Fibroblast of skin of left biceps (primary cell): ENCODE data around the gene TEX35.
A peak's percentile ranks its signal among the peaks of the same experiment; 100 is the strongest.
"Not testable (repeated sequence)": the region's sequence is repeated elsewhere in the genome, so short reads cannot be mapped to it uniquely, and the experiment has no call there.

Experiments used
- DNase-seq, 2 experiments: peaks; one replicate each; pipeline ENCODE4 v3.0.0-alpha.2; 2013; ENCODE audit warnings: low read depth in 2 of 2

Gene TEX35

DNA sequence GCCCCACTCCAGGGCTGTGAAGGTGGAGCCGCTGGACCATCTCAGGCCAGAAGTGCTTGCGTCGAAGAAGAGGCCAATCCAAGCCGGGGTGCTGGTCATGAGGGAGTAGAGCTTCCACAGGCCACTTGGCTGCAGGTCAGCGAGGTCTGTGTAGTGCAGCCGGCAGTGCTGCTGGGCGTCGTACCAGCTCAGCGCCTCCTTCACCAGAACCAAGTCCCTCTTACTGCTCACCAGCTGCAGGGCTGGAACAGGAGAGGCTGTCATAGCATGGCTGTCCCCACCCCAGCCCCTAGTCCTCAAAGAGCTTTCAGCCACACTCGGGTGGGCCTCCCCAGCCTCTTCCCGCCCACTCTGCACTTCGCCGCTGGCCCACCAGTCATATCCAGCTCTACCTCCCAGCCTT is 18.3 kb upstream of the TEX35 start:
- no peak for DNase-seq

DNA sequence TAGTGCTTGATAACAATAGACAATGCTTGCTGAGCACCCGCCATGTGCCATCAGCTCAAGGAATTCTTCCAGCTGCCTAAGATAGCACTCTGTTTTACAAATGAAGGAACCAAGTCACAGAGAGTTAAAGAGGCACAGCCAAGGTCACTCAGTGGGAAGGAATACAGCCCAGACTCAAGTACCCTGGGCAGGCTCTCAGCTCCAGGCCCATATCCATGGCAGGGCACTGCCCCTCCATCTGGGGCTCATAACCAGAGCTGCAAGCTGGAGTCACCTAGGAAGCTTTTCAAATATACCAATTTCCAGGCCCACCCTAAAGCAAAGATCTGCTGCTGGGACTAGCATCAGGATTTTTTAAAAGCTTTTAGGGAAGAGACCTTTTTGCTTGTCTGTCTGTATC is 17.8 kb upstream of the TEX35 start:
- no peak for DNase-seq

DNA sequence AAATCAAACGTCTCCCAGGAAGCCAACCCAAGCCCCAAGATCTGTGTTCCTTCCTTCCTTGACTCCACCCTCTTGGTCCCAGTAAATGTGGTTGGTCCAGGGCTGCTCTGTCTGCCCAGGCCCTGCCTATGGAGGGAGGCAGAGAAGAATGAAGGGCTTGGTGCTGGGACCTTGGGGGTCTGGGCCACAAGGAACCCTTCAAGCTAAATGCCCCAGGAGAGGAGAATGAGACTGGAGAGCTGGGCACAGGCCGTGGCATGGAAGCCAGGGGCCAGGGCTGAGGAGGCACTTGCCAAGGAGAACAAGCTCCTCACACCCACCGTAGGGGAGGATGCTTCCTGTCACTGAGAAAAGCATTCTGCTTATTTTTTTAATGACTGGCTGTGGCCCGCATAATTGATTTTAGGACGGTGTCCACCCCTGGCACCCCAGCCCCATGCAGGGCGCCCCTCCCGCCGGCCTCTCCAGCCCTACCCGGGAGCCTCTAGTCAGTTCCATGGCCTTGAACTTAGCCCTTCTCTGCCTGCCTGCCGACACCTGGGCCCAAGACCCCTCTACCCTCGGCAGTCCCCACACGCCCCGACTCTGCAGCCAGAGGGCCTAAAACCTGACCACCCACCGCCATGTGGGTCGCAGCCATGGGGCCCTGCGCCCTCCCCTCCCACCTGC is 17.0 kb upstream of the TEX35 start:
- DNase-seq, result no peak

GRCh38 chr1:178496410-178497135 is 16.3 kb upstream of the TEX35 start, which contains the start of gene CLEC20A:
TSS of gene CLEC20A (minus strand) at chr1:178496964. CDS start at chr1:178496939, 25 bp downstream.
- no peak for DNase-seq

- DNase-seq, result no peak
Measured at GRCh38 chr1:178497903-178498478, 14.9 kb upstream of the TEX35 start.

DNA sequence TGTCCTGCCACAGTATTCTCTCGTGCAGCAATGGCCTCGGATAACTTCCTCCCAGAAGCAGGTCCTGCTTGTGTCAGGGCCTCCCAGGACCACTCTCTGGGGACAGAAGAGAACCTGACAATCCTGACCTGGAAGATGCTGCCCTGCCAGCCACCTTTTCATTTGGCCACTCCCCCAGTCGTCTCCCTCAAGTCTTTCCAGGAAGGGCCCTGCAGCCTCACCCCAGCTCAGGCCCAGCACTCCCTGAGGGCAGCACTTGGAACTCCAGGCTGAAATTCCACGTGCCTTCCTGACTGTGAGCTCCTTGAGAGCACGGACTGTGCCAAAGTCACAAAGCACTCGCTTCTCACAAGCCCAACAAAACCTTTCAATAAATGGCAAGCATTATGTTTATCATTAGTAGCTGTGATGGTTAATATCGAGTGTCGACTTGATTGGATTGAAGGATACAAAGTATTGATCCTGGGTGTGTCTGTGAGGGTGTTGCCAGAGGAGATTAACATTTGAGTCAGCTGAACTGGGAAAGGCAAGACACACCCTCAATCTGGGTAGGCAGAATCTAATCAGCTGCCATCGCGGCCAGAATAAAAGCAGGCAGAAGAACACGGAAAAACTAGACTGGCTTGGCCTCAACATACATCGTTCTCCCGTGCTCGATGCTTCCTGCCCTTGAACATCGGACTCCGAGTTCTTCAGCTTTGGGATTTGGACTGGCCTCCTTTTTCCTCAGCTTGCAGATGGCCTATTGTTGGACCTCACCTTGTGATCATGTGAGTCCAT is 13.8 kb upstream of the TEX35 start:
- no peak for DNase-seq

GRCh38 chr1:178500091-178500770 is 12.7 kb upstream of the TEX35 start:
- DNase-seq, result no peak

GRCh38 chr1:178500936-178501554 is 11.9 kb upstream of the TEX35 start:
- DNase-seq, result no peak

DNA sequence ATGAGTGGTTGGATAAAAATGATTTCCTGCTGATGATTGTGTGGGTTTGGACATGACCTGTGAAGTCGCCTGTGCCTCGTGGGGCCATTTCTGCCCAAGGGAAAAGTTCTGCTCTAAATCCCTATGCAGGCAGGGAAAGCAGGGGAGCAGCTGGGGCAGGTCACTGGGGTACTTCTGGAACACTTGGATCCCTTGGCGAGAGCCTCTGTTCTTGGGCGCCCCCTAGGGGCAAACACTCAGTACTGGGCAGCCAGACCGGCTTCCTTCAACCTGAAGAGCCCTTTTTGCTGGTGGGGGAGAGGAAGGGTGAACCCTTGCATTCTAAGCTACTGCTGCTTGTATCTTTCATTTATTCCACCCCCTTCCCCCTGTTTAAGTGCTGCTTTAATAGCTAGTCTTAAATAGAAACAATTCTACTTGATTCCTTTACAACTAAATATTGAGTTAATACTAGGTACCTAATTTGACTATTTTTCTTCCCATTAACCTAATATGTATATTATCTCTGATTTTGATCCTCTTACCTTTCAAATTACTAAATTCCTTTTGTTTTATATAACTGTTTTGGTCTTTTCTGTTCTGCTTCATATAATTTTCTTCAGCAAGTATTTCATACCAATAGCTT is 11.1 kb upstream of the TEX35 start:
- DNase-seq, result peak in 1 of 2 experiments; percentile 17

DNA sequence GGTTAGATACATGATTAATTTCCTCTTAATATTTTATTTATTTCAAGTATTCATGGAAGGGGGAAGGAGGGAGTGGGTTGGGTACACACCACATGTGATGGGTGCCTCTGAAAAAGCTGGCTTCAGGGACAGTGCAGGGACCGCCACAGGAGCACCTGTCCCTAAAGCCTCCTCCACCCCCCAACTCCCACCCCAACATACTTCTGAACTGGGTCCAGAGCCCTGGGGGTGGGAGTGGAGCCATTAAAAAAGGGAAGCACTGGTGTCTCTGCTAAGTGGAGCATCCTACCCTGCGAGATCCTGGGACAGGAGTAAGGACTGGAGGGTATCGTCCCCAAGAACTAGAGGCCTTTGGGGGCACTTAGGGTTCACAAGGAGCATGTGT is 10.6 kb upstream of the TEX35 start:
- DNase-seq, result no peak

DNA sequence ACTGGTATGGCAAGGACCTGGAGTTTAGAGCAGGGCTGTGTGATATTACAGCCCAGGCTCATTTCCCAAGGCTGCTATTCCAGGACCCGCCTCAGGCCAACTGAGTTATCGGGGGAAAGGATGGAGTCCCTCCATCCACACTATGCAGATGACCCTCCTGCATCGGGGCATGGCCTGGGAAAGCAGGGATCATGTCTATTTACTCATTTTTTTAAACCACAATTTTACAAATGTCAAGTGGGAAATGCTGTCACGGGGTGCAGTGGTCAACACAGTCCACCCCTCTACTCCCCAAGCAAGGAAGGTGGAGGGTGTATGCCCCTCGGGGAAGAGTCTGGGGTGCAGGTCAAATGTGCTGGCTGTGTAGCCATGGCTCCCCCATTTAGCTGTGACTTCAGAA is 10.1 kb upstream of the TEX35 start:
- DNase-seq, result no peak

- DNase-seq, result not testable (repeated sequence)
Measured at GRCh38 chr1:178503316-178503715, 9.6 kb upstream of the TEX35 start.

DNA sequence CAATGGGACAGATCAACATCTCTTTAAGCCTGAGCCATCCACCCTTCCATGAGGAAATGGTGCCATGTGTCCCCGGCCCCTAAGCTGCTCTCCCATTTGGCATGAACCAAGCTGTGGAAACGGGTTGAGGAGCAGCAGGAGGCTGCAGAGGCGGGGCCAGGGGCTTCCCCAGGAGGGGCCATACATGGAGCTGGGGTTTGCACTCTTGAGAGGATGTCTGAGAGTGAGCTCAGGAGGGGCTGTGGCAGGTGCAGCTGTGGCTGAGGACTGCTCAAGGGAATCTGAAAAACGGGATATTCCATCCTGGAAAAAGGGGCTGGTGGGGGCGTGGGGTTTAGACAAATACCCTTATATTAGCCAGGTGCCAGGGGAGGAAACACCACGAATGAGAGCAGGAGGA is 9.1 kb upstream of the TEX35 start:
- no peak for DNase-seq

GRCh38 chr1:178504286-178504685 is 8.6 kb upstream of the TEX35 start:
- DNase-seq, result no peak

GRCh38 chr1:178506177-178506576 is 6.7 kb upstream of the TEX35 start:
- no peak for DNase-seq

GRCh38 chr1:178506669-178507068 is 6.2 kb upstream of the TEX35 start:
- DNase-seq, result no peak

GRCh38 chr1:178509414-178510007 is 3.4 kb upstream of the TEX35 start:
- DNase-seq, result no peak

DNA sequence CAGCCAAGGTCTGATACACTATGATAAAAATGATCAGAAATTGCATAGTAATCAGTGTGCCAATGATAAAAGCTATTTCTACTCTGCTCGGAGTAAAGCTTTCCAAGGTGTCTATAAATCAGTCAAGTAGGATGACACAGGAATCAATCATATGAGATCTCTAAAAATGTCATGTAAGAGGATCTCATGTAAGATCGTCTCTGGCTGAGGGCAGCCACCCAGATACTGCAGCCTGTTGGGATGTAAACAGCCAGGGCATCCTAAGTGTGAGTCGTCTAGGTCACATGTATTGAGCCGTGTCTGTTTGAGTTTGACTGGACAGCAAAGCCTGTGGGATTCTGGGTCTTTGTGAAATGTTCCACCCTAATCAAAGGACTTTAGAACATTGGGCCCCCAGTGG is 2.8 kb upstream of the TEX35 start:
- DNase-seq, result no peak

GRCh38 chr1:178513278-178513983 is 522 bp downstream of the TEX35 start:
- DNase-seq, result no peak

DNA sequence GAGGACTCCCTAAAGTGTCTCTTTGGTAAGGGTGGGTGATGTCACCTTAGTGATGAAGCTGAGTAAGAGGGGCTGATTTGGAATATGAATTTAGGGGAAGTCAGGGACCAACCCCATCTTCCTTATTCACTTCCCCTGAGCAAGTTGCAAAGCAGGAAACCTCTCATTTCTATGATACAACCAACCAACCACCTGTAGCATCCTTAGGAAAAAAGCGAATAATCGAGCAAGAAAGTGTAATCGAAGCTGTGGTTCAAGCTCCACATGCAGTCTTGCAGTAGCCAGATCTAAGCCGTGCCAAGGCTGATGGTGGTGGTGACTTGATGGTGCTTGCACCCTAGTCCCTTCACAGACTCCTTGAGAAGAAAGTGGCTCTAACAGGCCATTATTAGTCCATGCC is 3.2 kb downstream of the TEX35 start:
- DNase-seq, result no peak
